ENCODE data around the gene LECT2.

Gene LECT2

DNA sequence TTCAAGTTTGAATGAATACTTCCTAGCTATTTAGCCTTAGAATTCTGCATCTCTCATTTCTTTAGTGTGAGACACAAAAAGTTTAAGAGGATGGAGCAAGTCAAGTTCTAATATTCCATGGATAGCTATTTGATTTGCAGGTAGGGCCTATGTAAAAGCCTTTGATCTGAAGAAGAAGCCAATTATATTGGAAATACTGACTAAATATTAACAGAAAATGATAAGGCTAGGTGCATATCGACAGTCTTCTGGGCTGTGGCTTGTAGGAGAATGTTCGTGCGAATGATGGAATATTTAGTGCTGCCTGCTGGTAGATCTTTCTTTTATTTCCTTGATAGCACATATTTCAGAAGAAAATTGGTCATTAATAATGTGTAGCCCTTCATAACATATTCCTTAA, at the start of gene LECT2:
TSS of gene LECT2 (minus strand) at position 85 of the 400 bp plus-strand sequence. CDS start 150 bp downstream, outside the sequence.
- DNase-seq = no peak

GRCh38 chr5:136004436-136004835, 49.7 kb upstream of the LECT2 start:
- no peak for DNase-seq

- peak; percentile 14 for DNase-seq
These were observed 46.7 kb upstream of the LECT2 start for GRCh38 chr5:136001466-136001981.

GRCh38 chr5:136000932-136001331, 46.1 kb upstream of the LECT2 start:
- DNase-seq = no peak

- no peak for DNase-seq
These were observed 45.4 kb upstream of the LECT2 start for GRCh38 chr5:136000147-136000546.

GRCh38 chr5:135999406-136000139, 44.8 kb upstream of the LECT2 start:
- peak; percentile 26 for DNase-seq

GRCh38 chr5:135998889-135999288, 44.1 kb upstream of the LECT2 start:
- no peak for DNase-seq

DNA sequence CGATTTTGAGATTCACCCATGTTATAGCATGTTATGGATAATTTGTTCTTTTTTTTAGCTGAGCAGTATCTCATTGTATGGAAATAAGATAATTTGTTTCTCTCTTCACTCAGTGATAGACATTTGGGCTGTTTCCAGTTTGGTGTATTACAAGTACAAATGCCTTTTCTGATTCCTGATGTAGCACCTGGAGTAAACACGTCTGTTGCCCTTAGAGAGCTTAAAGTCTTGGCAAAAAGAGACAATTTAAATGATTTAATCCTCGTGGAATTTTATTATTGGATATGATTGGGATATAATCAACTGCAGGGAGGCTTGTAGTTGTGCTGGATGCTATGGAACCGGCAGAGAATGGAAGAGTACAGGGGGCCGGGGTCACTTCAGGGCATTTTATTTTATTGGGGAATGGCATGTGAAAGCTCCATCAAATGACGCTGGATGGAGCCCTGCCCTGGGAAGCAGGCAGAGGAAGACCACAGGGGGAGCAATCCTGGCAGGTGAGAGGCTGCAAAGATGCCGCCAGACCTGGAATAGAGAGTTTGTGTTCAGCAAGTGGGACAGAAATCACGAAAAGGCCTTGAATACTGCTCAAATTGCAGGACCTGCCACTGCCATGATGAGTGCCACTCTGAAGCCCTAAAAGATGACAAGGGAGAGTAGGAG, 43.0 kb upstream of the LECT2 start:
- DNase-seq = no peak

GRCh38 chr5:135996611-135997010, 41.8 kb upstream of the LECT2 start:
- DNase-seq = no peak

DNA sequence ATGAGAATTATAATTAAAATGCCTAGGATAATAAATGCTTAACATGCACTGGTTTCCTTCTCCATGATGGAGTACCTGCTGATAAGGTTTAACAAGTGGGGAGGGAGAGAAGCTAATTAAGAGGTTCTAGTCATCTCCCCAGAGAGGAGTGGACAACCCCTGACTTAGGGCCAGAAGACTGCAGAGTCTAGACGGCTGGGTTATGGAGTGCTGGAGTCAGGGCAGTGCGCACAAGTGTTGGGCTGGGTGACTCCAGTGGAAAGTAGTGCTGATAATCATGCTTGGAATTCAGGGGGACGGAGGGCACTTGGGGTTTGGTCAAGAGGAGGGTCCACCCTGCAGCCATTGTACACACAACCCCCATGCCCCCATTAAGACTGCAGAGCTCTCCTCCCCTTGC, 41.2 kb upstream of the LECT2 start:
- DNase-seq = no peak

DNA sequence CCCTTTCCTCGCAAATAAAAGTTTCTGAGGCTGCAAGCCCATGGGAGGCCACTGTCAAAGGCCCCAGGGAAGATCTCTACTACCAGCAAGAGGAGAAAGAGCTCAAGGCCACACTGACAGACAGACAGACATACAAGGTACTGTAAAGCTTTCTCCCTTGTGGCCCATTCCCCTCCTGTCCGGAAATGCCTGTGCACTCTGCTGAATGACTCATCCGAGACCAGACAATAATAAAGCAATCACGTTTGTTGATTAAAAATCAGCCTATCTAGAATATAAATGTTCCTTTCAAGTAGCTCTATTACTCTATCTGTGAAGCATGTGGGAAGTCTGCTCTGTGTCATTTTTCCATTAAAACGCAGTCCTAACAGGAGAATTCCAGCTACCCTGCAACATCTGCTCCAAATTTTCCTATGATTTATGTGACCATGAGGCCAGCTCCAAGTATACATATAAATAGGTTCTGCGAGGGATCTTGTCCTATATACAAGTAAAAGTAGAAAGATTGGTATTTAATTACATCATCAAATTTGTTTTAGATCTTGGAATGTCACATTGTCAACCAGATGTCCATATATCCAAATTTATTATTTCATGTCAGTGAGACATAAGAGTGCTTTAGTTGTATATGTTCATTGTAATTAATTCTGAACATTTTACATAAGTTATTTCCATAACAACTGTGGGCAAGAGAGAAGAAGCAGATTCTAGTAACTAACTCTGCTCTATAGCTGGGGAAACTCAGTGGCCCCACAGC, 39.3 kb upstream of the LECT2 start:
- no peak for DNase-seq

DNA sequence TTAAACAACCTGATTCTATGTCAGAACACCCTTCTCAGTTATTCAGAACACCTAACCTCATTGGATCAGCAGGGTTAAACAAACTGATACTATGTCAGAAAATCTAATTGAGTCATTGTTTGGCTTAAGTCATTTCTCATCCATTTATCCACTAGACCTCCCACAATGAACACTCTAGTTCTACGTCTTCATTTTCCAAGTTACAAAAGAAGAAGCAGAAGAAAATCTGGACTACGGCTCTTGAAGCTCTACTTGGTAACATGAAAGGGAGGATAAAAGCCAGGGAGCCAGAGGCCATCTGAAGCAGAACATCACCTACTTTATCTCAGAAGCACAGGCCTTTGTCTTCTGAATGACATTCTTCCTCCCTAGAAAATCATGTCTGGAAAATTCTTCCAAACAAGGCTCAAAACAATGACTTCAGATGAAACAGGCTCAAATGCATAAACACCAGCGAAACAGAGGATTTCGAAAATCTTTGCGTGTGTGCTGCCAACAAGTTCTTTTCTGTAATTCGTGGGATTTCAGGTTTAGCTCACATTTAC, 38.6 kb upstream of the LECT2 start:
- DNase-seq = no peak

DNA sequence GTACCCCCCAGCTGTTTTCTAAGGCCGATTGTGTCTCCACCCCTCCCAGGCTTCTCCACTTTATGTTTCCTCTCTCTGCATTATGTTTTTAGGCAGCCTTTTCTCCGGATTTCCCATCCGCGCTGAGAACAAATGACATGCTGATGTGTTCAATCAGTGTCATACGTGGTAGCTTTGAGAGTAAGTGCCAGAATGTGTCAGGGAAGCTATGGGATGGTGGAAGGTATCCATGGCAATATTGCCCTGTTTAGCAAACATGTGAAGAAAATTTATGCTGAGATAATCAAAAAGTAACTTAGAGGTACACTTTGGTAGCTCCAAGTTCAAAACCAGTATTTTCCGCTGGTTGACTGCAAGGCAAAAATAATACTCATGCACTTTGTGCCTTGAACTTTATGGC, 36.6 kb upstream of the LECT2 start:
- DNase-seq = no peak

DNA sequence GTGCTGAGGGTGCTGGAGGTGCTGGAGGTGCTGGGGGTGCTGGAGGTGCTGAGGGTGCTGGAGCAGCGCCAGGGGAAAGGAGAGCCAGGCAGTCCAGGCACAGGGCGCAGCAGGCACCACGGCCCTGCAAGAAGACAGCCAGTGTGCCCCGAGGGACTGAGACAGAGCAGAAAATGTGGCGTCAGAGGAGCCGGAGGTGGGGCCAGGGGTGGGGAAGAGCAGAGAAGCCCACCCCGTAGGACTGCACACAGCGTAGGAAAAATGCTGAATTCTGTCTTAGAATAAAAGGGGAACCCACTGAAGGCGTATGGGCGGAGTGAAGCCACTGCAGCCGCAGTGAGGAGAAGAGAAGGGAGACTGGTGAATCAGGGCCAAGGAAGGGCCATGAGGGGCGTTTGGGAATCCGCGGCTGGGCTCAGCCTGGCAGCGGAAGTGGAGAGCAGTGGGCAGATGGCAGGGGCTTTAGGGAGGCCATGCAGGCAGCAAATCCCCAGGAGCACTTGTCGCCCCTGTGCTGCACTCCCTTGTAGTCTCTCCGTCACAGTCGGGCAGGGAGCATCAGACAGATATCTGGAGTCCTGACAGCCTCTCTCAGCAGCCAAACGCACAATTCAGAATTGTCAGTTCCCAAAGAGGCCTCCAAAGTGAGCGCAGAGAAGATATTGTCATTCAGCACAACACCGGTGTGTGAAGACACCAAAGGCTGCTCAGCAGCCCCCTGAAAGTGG, 35.9 kb upstream of the LECT2 start:
- DNase-seq = no peak

DNA sequence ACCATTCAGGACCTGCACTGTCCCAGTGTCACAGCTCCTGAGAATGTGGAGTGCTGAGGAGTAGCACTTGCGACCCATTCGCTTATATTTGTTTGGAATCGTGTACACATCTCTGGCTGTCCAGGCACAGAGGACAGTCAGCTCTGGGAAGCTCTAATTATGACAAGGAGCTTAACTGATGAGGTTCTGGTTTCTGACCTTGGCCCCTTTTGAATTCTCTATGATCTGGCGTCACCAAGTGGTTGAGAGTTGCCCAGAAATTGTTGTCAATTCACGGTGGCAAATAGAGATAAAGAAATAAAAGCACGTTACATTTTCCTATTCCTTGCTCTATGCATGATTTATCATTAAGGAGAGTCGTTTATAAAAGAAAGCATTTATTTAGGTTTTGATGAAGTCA, 34.9 kb upstream of the LECT2 start:
- no peak for DNase-seq

DNA sequence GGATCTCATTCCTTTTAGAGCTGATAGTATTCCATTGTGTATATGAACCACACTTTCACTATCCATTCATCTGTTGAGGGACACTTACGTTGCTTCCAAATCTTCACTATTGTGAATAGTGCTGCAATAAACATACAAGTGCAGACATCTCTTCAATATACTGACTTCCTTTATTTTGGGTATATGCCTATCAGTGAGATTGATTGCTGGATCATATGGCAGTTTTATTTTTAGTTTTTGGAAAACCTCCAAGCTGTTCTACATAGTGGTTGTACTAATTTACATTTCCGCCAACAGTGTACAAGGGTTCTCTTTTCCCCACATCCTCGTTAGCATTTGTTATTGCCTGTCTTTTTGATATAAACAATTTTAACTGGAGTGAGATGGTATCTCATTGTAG, 33.8 kb upstream of the LECT2 start:
- no peak for DNase-seq

DNA sequence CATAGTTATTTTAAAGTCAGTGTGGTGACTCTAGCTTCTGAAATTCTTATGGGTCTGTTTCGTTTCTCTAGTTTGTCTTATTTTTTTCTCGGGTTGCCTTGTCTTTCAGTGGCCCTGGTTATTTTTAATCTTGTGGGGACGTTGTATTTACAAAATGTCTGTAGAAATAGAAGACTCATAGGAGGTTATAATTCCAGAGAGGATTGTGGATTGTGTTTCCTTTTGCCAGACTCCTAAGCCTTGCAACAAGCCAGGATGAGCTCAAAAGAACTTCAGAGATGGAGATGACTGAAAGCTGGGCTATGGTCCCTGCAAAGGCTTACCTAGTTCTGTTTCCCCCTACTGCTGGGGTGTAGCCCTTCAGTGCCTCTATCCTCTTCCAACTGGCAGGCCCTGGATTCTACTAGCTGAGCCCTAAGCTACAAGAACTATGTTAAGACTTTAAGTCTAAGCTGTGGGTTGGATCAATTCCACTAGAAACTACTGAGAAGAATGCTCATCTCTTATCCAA, 32.2 kb upstream of the LECT2 start:
- no peak for DNase-seq

GRCh38 chr5:135986401-135986800, 31.6 kb upstream of the LECT2 start:
- DNase-seq = no peak

GRCh38 chr5:135985951-135986350, 31.2 kb upstream of the LECT2 start:
- DNase-seq = no peak

DNA sequence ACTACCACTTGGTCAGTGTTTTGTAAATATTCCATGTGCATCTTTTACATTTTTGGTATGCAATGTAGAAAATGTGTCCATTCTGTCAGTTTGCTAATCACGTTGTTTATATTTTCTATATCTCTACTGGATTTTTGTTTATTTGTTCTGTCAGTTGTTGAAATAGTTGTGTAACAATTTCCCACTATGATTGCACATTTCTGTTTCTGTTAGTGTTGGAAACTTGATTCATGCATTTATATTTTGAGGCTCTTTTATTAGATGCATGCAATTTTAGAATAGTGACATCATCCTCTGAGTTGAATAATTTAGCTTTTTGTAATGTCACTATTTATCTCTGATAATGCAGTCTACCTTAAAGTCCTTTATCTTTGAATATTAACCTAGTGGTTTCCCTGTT, 25.8 kb upstream of the LECT2 start:
- no peak for DNase-seq

DNA sequence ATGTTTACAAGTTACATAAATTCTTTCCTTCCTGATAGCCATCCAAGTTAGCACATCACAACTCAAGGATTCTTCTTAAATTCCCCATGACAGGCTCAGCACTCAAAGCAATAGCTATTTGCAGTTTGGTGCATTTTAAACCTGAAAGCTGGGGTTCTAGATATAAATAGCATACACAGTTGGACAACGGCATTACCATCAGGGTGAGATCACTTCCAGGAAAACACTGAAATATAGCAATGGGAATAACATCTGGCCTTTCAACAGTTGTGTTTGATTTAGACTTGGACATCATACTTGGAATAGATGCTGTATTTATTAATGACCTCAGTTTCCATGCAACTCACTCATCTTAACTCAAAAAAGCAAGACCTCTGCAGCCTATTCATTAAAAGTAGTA, 24.7 kb upstream of the LECT2 start:
- DNase-seq = no peak

DNA sequence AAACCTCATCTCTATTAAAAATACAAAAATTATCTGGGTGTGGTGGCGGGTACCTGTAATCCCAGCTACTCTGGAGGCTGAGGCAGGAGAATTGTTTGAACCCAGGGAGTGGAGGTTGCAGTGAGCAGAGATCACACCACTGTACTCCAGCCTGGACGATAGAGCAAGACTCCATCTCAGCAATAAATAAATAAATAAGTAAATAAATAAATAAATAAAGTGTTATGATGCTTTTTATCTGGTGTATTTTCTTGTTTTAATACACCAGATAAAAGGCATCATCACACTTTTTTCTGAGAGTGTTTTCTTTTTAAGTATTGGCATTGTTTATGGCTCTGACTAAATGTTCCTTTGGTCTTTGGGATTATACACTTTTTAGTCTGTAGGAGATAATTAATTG, 24.2 kb upstream of the LECT2 start:
- no peak for DNase-seq

DNA sequence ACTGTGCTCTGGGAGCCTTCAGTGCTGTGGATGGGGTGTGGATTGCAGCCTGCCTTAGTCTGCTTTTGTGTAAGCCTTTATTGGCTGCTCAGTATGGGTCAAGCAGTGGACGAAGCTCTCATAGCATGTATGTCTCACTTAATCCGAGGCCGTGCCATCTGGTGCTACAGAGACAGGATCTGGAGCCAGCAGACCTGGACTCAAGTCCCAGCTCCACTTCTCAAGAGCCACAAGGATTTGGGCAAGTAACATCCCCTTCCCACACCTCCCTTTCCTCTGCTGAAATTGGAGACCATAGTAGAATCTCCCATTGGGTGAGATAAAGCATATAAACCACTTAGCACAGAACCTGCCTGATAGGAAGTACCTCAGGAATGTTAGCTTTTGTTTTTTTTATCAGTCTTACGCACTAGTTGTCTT, 23.4 kb upstream of the LECT2 start:
- no peak for DNase-seq

All from SIG-M5 (cell line).